G401.6 (cell line): ENCODE data around the gene SH3BGRL2.
"Not testable (repeated sequence)": the region's sequence is repeated elsewhere in the genome, so short reads cannot be mapped to it uniquely, and the experiment has no call there.

Experiments used
- FAIRE-seq: peaks from 2 replicates; lab custom pipeline; 2012; peaks lifted over from hg19 to GRCh38; lab: Jason Lieb, UNC

Gene SH3BGRL2

GRCh38 chr6:79614326-79615305 is 16.5 kb upstream of the SH3BGRL2 start:
- no peak for FAIRE-seq

GRCh38 chr6:79617518-79617941 is 13.6 kb upstream of the SH3BGRL2 start:
- no peak for FAIRE-seq

GRCh38 chr6:79618425-79618824 is 12.7 kb upstream of the SH3BGRL2 start:
- FAIRE-seq: not testable (repeated sequence)

- no peak for FAIRE-seq
Observed at GRCh38 chr6:79621579-79621978, 9.6 kb upstream of the SH3BGRL2 start.

- no peak for FAIRE-seq
Observed at GRCh38 chr6:79622364-79622763, 8.8 kb upstream of the SH3BGRL2 start.

GRCh38 chr6:79623106-79623505 is 8.0 kb upstream of the SH3BGRL2 start:
- no peak for FAIRE-seq

- FAIRE-seq: no peak
Observed at GRCh38 chr6:79625746-79626145, 5.4 kb upstream of the SH3BGRL2 start.

- FAIRE-seq: no peak
Observed at GRCh38 chr6:79626811-79627210, 4.3 kb upstream of the SH3BGRL2 start.

- no peak for FAIRE-seq
Observed at GRCh38 chr6:79627422-79627821, 3.7 kb upstream of the SH3BGRL2 start.

- no peak for FAIRE-seq
Observed at GRCh38 chr6:79628466-79629288, 2.5 kb upstream of the SH3BGRL2 start.

- FAIRE-seq: no peak
Observed at GRCh38 chr6:79630380-79630882, 698 bp upstream of the SH3BGRL2 start.

GRCh38 chr6:79631693-79632172 is 604 bp downstream of the SH3BGRL2 start:
- no peak for FAIRE-seq

GRCh38 chr6:79632580-79632979 is 1.5 kb downstream of the SH3BGRL2 start:
- FAIRE-seq: no peak

- FAIRE-seq: no peak
Observed at GRCh38 chr6:79634491-79635231, 3.5 kb downstream of the SH3BGRL2 start.

- no peak for FAIRE-seq
Observed at GRCh38 chr6:79635232-79635543, 4.1 kb downstream of the SH3BGRL2 start.

GRCh38 chr6:79636673-79637072 is 5.5 kb downstream of the SH3BGRL2 start:
- FAIRE-seq: no peak

- FAIRE-seq: no peak
Observed at GRCh38 chr6:79640146-79641111, 9.3 kb downstream of the SH3BGRL2 start.

GRCh38 chr6:79646006-79646405 is 14.9 kb downstream of the SH3BGRL2 start:
- no peak for FAIRE-seq

- FAIRE-seq: no peak
Observed at GRCh38 chr6:79646561-79646960, 15.4 kb downstream of the SH3BGRL2 start.

GRCh38 chr6:79647741-79648140 is 16.6 kb downstream of the SH3BGRL2 start:
- FAIRE-seq: no peak

GRCh38 chr6:79648328-79648727 is 17.2 kb downstream of the SH3BGRL2 start:
- FAIRE-seq: no peak
